BE2C (cell line): Measurements from ENCODE around the gene ARF1.

Experiments used
- DNase-seq: peaks from one replicate; pipeline ENCODE4 v3.0.0-alpha.2; 2020
- H3K27me3 ChIP-seq: fragments of 250-450 bp; sonication (Bioruptor Pico); 2 replicates; pipeline ENCODE4 v1.5.1; 2020; ENCODE audit warnings: mild to moderate bottlenecking
- H3K36me3 ChIP-seq: fragments of 250-450 bp; sonication (Bioruptor Pico); 2 replicates; pipeline ENCODE4 v1.5.1; 2020; ENCODE audit warnings: mild to moderate bottlenecking
- H3K4me1 ChIP-seq: fragments of 250-450 bp; sonication (Bioruptor Pico); 2 replicates; pipeline ENCODE4 v1.5.1; 2020
- H3K4me3 ChIP-seq: 2 replicates; pipeline ENCODE4 v1.5.1; 2011; ENCODE audit warnings: low read depth, low read length
- H3K9me3 ChIP-seq: fragments of 250-450 bp; sonication (Bioruptor Pico); 2 replicates; pipeline ENCODE4 v1.5.1; 2020
- TF ChIP-seq, protein P1 (sequence below): IDR thresholded peaks from 2 replicates; pipeline ENCODE4 v1.5.1; 2012; ENCODE audit warnings: mild to moderate bottlenecking, low read depth, low read length

Gene ARF1

DNA sequence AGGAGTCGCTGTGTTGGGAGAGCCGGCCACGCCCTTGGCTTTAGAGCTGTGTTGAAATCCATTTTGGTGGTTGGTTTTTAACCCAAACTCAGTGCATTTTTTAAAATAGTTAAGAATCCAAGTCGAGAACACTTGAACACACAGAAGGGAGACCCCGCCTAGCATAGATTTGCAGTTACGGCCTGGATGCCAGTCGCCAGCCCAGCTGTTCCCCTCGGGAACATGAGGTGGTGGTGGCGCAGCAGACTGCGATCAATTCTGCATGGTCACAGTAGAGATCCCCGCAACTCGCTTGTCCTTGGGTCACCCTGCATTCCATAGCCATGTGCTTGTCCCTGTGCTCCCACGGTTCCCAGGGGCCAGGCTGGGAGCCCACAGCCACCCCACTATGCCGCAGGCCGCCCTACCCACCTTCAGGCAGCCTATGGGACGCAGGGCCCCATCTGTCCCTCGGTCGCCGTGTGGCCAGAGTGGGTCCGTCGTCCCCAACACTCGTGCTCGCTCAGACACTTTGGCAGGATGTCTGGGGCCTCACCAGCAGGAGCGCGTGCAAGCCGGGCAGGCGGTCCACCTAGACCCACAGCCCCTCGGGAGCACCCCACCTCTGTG lies 15.9 kb downstream of the ARF1 start:
- peaks cover 55% of the 10 kb centered on the region for H3K36me3 ChIP-seq
- no peaks in the 10 kb centered on the region for H3K27me3 ChIP-seq
- TF ChIP-seq, protein P1, sequence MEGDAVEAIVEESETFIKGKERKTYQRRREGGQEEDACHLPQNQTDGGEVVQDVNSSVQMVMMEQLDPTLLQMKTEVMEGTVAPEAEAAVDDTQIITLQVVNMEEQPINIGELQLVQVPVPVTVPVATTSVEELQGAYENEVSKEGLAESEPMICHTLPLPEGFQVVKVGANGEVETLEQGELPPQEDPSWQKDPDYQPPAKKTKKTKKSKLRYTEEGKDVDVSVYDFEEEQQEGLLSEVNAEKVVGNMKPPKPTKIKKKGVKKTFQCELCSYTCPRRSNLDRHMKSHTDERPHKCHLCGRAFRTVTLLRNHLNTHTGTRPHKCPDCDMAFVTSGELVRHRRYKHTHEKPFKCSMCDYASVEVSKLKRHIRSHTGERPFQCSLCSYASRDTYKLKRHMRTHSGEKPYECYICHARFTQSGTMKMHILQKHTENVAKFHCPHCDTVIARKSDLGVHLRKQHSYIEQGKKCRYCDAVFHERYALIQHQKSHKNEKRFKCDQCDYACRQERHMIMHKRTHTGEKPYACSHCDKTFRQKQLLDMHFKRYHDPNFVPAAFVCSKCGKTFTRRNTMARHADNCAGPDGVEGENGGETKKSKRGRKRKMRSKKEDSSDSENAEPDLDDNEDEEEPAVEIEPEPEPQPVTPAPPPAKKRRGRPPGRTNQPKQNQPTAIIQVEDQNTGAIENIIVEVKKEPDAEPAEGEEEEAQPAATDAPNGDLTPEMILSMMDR: no peak
- H3K4me1 ChIP-seq: no peaks in the 10 kb centered on the region
- DNase-seq: no peak
- H3K4me3 ChIP-seq: no peak overlapping the region
- peaks cover 9% of the 10 kb centered on the region for H3K9me3 ChIP-seq

DNA sequence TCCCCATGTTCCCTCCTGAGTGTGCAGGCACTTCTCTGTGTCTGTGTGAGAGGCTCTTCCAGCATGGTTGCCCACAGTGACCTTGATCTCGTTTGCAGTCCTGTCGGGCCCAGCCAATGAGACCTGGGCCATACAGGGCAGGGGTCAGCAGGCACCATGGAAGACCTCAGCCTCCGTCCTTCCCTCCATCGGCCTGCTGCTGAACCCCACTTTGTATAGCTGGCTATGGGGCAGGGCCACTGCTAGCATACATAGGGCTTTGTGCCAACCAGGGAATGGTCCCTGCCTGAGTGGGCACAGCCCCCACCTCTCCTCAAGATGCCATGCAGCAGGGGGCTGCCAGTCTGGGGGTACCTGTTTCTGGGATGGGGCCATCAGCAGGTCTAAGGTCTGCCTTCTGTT lies 16.8 kb downstream of the ARF1 start:
- no peak for DNase-seq
- H3K4me1 ChIP-seq: no peaks in the 10 kb centered on the region
- H3K4me3 ChIP-seq: no peak overlapping the region
- peaks cover 6% of the 10 kb centered on the region for H3K9me3 ChIP-seq
- H3K27me3 ChIP-seq: no peaks in the 10 kb centered on the region
- TF ChIP-seq, protein P1: no peak
- peaks cover 51% of the 10 kb centered on the region for H3K36me3 ChIP-seq

DNA sequence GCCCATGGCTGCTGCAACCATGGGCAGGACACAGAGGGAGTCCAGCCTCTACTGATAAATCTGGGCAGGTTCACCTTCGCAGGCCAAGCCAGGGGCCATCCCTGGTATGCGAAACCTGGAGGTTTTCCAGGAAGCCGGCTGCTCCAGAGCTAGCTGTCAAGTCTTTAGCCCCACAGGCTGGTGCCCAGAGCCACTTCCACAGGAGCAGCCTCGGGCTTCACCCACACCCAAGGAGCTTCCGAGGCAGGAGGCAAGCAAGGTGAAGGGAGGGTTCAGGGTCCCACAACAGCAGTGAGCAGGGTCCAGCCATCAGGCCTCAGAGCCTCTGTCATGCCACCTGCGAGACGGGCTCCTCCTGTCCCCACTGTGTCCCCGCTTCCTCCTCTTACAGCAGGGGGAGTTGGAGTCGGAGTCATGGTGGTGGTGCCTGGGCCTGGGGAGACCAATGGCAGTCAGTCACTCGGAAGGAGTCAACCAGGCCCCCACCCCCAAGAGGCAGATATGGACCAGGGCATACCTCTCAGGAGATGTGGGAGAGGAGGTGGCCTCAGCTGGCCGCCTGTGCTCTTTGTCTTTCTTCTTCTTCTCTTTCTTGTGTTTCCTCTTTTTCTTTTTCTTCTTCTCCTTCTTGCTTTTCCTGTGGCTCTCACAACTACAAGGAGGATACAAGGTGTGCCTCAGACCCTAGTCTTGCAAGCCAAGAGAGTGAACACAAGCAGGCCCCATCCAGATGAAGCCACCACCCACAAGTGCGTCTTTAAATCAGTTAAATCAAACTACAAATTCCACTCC lies 18.5 kb downstream of the ARF1 start:
- Histone ChIP-seq H3K36me3 (peaks cover 40% of the 10 kb centered on the region), H3K4me3 (peak overlapping the region; percentile 68), H3K9me3 (no peaks in the 10 kb centered on the region), H3K4me1 (no peaks in the 10 kb centered on the region), H3K27me3 (no peaks in the 10 kb centered on the region)
- no peak for DNase-seq
- TF ChIP-seq, protein P1: no peak

DNA sequence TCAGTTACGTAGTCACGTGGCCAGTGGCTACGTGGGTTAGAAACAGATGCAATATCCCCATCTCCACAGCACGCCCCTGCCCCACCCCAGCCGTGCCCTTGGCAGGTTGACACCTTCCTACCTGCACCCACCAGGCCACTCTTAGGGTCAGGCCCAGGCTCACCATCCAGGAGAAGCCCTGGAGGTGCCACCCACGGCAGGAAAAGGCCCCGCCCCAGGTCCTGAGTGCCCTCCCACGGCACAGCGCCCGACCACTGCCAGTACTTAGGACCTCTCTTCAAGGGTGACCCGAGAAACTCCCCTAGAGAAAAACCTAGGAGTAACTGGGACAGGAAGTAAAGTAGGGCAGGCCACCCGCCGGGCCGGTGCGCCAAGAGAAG lies 19.1 kb downstream of the ARF1 start:
- peaks cover 42% of the 10 kb centered on the region for H3K36me3 ChIP-seq
- H3K4me3 ChIP-seq: peak overlapping the region; percentile 68
- no peaks in the 10 kb centered on the region for H3K4me1 ChIP-seq
- TF ChIP-seq, protein P1: no peak
- DNase-seq: no peak
- H3K27me3 ChIP-seq: no peaks in the 10 kb centered on the region
- H3K9me3 ChIP-seq: no peaks in the 10 kb centered on the region

DNA sequence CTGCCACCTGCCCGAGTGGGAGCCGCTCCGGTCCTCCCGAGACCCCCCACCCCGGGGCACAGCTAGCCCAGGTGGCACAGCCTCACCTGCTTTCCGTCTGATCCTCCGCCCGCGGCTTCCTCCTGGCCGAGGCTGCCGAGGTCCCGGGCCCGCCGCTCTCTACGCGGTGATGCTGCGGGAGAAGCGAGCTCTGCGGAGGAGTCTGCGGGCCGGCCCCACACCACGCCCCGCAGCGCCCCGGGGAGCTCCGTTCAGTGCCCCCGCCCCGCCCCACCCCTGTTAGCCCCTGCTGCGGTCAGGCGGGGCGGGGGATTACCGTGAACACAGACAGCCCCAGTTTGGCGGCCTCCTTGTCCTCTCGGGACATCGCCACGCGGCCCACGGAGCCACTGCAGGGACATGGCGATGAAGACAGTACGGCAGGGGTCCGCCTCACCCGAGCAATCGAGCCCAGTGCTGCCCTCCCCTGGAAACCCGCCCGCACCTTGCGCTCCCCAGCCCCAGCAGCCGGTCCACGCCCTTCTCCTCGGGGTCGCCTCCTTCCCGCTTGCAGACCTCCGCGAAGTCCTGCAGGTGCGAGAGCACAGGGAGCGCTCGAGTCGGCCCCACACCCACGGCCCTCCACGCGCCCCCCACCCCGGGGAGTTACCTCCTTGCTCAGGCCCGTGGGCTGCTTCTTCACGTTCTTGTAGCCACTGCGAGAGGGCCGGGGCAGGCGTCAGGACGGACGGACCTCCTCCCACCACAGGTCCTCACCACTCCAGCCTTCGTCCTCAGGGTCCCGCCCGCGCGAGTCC lies 19.7 kb downstream of the ARF1 start:
- Histone ChIP-seq H3K4me1 (no peaks in the 10 kb centered on the region), H3K27me3 (no peaks in the 10 kb centered on the region), H3K9me3 (no peaks in the 10 kb centered on the region), H3K36me3 (peaks cover 38% of the 10 kb centered on the region), H3K4me3 (peak overlapping the region; percentile 68)
- DNase-seq: peak; percentile 71
- TF ChIP-seq, protein P1: peak; percentile 31; the same call in 1 of the 2 replicates
